ENCODE results near the gene EDDM3A.
"Not testable (repeated sequence)": the region's sequence is repeated elsewhere in the genome, so short reads cannot be mapped to it uniquely, and the experiment has no call there.

EDDM3A gene

DNA sequence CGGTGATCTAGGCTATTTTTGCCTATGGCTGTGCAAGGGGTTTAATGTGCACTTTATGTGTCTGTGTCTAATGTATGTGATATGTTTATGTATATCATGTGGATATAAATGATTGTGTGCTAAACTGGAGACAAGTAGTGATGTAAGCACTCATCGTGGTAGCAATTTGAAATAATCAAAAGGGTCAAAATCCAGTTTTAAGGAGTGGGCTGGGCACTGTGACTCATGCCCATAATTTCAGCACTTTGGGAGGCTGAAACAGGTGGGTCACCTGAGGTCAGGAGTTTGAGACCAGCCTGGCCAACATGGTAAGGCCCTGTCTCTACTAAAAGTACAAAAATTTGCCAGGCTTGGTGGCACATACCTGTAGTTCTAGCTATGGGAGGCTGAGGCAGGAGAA is 2.8 kb downstream of the EDDM3A start:
- no peaks in the 10 kb centered on the region for H3K4me1 ChIP-seq (ENCODE audit: insufficient read depth, insufficient read length)
- DNase-seq (ENCODE audit: low read depth, low spot score), result no peak
- no peak overlapping the region for H3K4me3 ChIP-seq (ENCODE audit: insufficient read length, low read depth)
- no peak overlapping the region for H3K9ac ChIP-seq (ENCODE audit: insufficient read length, low read depth)
- H3K9me3 ChIP-seq (ENCODE audit: insufficient read depth, low read length), result peaks cover 18% of the 10 kb centered on the region
- no peaks in the 10 kb centered on the region for H3K36me3 ChIP-seq (ENCODE audit: insufficient read depth, insufficient read length, low read length)
- H3K27me3 ChIP-seq (ENCODE audit: insufficient read depth, insufficient read length), result no peaks in the 10 kb centered on the region
- TF ChIP-seq SUZ12 (IDR thresholded peaks at IDR 0.05; ENCODE audit: extremely low read depth, insufficient read depth, insufficient read length) (no peak), ZNF274 (IDR thresholded peaks at IDR 0.05; ENCODE audit: low read depth, low read length) (no peak), YY1 (IDR thresholded peaks at IDR 0.05; ENCODE audit: insufficient read depth, insufficient read length) (no peak)

DNA sequence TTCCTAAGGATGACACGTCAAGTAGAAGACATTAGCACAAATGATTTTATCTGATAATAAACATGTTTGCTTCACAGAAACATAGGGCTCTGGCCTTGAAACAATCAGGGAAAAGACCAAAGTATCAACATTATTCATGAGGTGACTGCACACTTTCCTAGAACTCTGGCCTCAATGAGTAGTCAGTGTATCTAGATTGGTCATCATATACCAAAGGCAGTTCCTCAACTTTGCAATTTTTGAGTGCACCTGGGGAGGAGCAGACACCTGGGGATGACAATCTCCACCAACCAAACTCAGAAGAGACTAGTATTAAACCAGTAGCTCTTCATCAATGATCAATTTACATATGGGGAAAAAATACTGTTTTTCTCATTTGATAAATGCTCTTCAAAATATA is 4.5 kb downstream of the EDDM3A start:
- Histone ChIP-seq H3K36me3 (ENCODE audit: insufficient read depth, insufficient read length, low read length) (no peaks in the 10 kb centered on the region), H3K9ac (ENCODE audit: insufficient read length, low read depth) (no peak overlapping the region), H3K4me1 (ENCODE audit: insufficient read depth, insufficient read length) (no peaks in the 10 kb centered on the region), H3K4me3 (ENCODE audit: insufficient read length, low read depth) (no peak overlapping the region), H3K9me3 (ENCODE audit: insufficient read depth, low read length) (peaks cover 18% of the 10 kb centered on the region), H3K27me3 (ENCODE audit: insufficient read depth, insufficient read length) (no peaks in the 10 kb centered on the region)
- DNase-seq (ENCODE audit: low read depth, low spot score), result no peak
- no peak for TF ChIP-seq SUZ12 (IDR thresholded peaks at IDR 0.05; ENCODE audit: extremely low read depth, insufficient read depth, insufficient read length)
- no peak for TF ChIP-seq ZNF274 (IDR thresholded peaks at IDR 0.05; ENCODE audit: low read depth, low read length)
- TF ChIP-seq YY1 (IDR thresholded peaks at IDR 0.05; ENCODE audit: insufficient read depth, insufficient read length), result no peak

GRCh38 chr14:20751963-20752562 is 6.4 kb downstream of the EDDM3A start:
- H3K4me3 ChIP-seq (ENCODE audit: insufficient read length, low read depth), result no peak overlapping the region
- no peak for DNase-seq (ENCODE audit: low read depth, low spot score)
- TF ChIP-seq SUZ12 (IDR thresholded peaks at IDR 0.05; ENCODE audit: extremely low read depth, insufficient read depth, insufficient read length), result no peak
- no peak for TF ChIP-seq YY1 (IDR thresholded peaks at IDR 0.05; ENCODE audit: insufficient read depth, insufficient read length)
- TF ChIP-seq ZNF274 (IDR thresholded peaks at IDR 0.05; ENCODE audit: low read depth, low read length), result no peak
- H3K9me3 ChIP-seq (ENCODE audit: insufficient read depth, low read length), result peaks cover 18% of the 10 kb centered on the region
- no peak overlapping the region for H3K9ac ChIP-seq (ENCODE audit: insufficient read length, low read depth)
- H3K36me3 ChIP-seq (ENCODE audit: insufficient read depth, insufficient read length, low read length), result no peaks in the 10 kb centered on the region
- no peaks in the 10 kb centered on the region for H3K4me1 ChIP-seq (ENCODE audit: insufficient read depth, insufficient read length)
- H3K27me3 ChIP-seq (ENCODE audit: insufficient read depth, insufficient read length), result no peaks in the 10 kb centered on the region

DNA sequence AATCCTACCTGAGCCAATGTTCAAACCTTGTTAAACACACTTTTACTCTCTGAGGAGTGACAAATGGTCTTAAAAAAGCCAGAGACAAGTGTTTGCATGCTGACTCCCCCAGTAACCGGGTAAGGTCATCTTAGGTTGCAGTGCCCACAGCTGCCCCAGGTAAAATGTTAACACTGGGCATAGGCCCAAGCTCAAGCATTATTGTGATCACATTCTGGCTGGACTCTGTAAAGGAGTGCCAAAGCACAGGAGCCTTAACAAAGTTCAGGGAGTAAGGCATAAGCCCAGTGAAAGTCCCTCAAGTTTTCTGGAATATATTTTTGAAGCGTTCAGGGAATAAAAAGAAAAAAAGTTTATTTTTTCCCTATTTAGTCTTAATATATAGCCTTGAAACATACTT is 8.6 kb downstream of the EDDM3A start:
- H3K36me3 ChIP-seq (ENCODE audit: insufficient read depth, insufficient read length, low read length), result no peaks in the 10 kb centered on the region
- no peaks in the 10 kb centered on the region for H3K27me3 ChIP-seq (ENCODE audit: insufficient read depth, insufficient read length)
- no peak for DNase-seq (ENCODE audit: low read depth, low spot score)
- H3K4me3 ChIP-seq (ENCODE audit: insufficient read length, low read depth), result no peak overlapping the region
- H3K4me1 ChIP-seq (ENCODE audit: insufficient read depth, insufficient read length), result no peaks in the 10 kb centered on the region
- TF ChIP-seq SUZ12 (IDR thresholded peaks at IDR 0.05; ENCODE audit: extremely low read depth, insufficient read depth, insufficient read length) (no peak), ZNF274 (IDR thresholded peaks at IDR 0.05; ENCODE audit: low read depth, low read length) (no peak), YY1 (IDR thresholded peaks at IDR 0.05; ENCODE audit: insufficient read depth, insufficient read length) (no peak)
- no peak overlapping the region for H3K9ac ChIP-seq (ENCODE audit: insufficient read length, low read depth)
- H3K9me3 ChIP-seq (ENCODE audit: insufficient read depth, low read length), result peaks cover 18% of the 10 kb centered on the region

DNA sequence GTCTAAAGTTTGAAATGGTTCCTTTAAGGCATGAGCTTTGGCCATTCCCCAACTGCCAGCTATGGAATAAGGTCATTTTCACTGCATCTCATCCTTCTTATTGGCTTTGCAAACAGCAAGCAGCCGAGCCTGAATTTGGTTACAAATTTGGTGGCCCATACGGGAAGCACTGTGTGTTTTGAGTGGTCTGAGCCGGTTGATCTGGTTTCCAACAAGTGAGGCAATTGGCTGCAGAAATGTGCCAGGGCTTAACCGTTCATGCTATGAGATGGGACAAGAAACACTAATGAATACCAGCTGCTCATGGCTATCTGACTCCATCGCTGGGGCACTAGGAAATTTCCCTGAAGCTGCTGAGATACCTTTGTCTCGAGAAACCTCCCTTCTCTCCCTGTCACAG is 9.3 kb downstream of the EDDM3A start:
- Histone ChIP-seq H3K9ac (ENCODE audit: insufficient read length, low read depth) (no peak overlapping the region), H3K9me3 (ENCODE audit: insufficient read depth, low read length) (peaks cover 18% of the 10 kb centered on the region), H3K4me1 (ENCODE audit: insufficient read depth, insufficient read length) (no peaks in the 10 kb centered on the region), H3K4me3 (ENCODE audit: insufficient read length, low read depth) (no peak overlapping the region), H3K36me3 (ENCODE audit: insufficient read depth, insufficient read length, low read length) (no peaks in the 10 kb centered on the region), H3K27me3 (ENCODE audit: insufficient read depth, insufficient read length) (no peaks in the 10 kb centered on the region)
- DNase-seq (ENCODE audit: low read depth, low spot score), result no peak
- TF ChIP-seq YY1 (IDR thresholded peaks at IDR 0.05; ENCODE audit: insufficient read depth, insufficient read length), result no peak
- no peak for TF ChIP-seq SUZ12 (IDR thresholded peaks at IDR 0.05; ENCODE audit: extremely low read depth, insufficient read depth, insufficient read length)
- TF ChIP-seq ZNF274 (IDR thresholded peaks at IDR 0.05; ENCODE audit: low read depth, low read length), result no peak

DNA sequence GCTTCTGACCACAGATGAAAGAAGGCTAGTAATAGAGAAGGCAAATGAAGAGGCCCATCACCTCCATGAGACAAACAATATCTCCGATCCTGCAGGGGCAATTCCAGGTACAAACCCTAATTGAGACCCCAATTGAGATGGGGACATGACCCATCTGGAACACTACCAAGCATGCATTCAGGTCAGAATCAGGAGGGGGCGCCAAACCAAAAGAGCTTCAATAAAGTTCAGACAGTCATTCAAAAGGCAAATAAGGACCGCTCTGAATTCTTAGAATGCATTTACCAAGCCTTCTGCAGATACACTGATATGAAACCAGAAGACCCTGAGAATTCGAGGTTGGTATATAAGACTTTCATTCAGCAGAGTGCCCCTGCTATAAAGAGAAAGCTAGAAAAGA is 12.3 kb downstream of the EDDM3A start:
- Histone ChIP-seq H3K36me3 (ENCODE audit: insufficient read depth, insufficient read length, low read length) (no peaks in the 10 kb centered on the region), H3K9me3 (ENCODE audit: insufficient read depth, low read length) (peaks cover 1% of the 10 kb centered on the region), H3K9ac (ENCODE audit: insufficient read length, low read depth) (no peak overlapping the region), H3K4me3 (ENCODE audit: insufficient read length, low read depth) (no peak overlapping the region), H3K4me1 (ENCODE audit: insufficient read depth, insufficient read length) (no peaks in the 10 kb centered on the region), H3K27me3 (ENCODE audit: insufficient read depth, insufficient read length) (no peaks in the 10 kb centered on the region)
- DNase-seq (ENCODE audit: low read depth, low spot score), result no peak
- TF ChIP-seq YY1 (IDR thresholded peaks at IDR 0.05; ENCODE audit: insufficient read depth, insufficient read length) (no peak), ZNF274 (IDR thresholded peaks at IDR 0.05; ENCODE audit: low read depth, low read length) (no peak), SUZ12 (IDR thresholded peaks at IDR 0.05; ENCODE audit: extremely low read depth, insufficient read depth, insufficient read length) (no peak)

DNA sequence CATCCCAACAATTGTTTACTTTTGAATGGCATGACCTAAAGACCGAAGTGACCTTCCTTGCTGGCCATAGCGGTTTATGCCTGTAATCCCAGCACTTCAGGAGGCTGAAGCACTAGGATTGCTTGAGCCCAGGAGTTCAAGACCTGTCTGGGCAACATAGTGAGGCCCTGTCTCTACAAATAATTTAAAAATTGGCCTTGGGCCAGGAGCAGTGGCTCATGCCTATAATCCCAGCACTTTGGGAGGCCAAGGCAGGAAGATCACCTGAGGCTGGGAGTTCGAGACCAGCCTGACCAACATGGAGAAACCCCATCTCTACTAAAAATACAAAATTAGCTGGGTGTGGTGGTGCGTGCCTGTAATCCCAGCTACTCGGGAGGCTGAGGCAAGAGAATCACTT is 13.8 kb downstream of the EDDM3A start:
- not testable (repeated sequence) for H3K9me3 ChIP-seq (ENCODE audit: insufficient read depth, low read length); DNase-seq (ENCODE audit: low read depth, low spot score); H3K9ac ChIP-seq (ENCODE audit: insufficient read length, low read depth); H3K4me1 ChIP-seq (ENCODE audit: insufficient read depth, insufficient read length); H3K4me3 ChIP-seq (ENCODE audit: insufficient read length, low read depth); H3K36me3 ChIP-seq (ENCODE audit: insufficient read depth, insufficient read length, low read length); H3K27me3 ChIP-seq (ENCODE audit: insufficient read depth, insufficient read length)

DNA sequence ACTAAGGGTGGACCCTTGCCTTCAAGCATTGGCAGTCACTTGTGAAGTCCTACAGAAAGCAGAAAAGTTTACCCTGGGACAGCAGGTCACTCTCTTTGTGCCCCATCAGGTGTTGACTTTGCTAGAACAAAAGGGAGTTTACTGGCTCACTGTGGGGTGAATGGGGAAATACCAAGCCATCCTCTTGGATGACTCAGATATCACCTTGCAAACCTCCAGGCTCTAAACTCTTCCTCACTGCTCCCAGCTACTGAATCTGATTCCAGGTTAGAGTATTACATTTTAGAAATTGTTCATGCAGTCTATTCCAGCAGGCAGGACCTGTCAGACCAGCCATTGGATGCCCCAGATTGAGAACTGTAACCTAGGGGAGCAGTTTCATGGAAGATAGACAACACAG is 15.3 kb downstream of the EDDM3A start:
- H3K4me3 ChIP-seq (ENCODE audit: insufficient read length, low read depth), result no peak overlapping the region
- no peak for DNase-seq (ENCODE audit: low read depth, low spot score)
- H3K36me3 ChIP-seq (ENCODE audit: insufficient read depth, insufficient read length, low read length), result no peaks in the 10 kb centered on the region
- no peak overlapping the region for H3K9ac ChIP-seq (ENCODE audit: insufficient read length, low read depth)
- TF ChIP-seq YY1 (IDR thresholded peaks at IDR 0.05; ENCODE audit: insufficient read depth, insufficient read length) (no peak), SUZ12 (IDR thresholded peaks at IDR 0.05; ENCODE audit: extremely low read depth, insufficient read depth, insufficient read length) (no peak), ZNF274 (IDR thresholded peaks at IDR 0.05; ENCODE audit: low read depth, low read length) (no peak)
- H3K4me1 ChIP-seq (ENCODE audit: insufficient read depth, insufficient read length), result no peaks in the 10 kb centered on the region
- no peaks in the 10 kb centered on the region for H3K9me3 ChIP-seq (ENCODE audit: insufficient read depth, low read length)
- H3K27me3 ChIP-seq (ENCODE audit: insufficient read depth, insufficient read length), result no peaks in the 10 kb centered on the region

Measured in NT2/D1 (cell line).